Left cardiac atrium (tissue), 4 donors: ENCODE measurements around the gene ZFHX2. TPM values are rescaled to one million over a fixed set of nuclear protein-coding genes. Genes with fewer than 3 reads are reported as not detected.

Experiments used
- ATAC-seq, 2 donors: fragments of 200-7000 bp; cut with Tn5 transposase; one replicate each; pipeline ENCODE4 v1.9.1; 2020; ENCODE audit warnings: mild to moderate bottlenecking in 2 of 2, moderate library complexity in 2 of 2
- DNase-seq: peaks from one replicate; pipeline ENCODE4 v3.0.0-alpha.2; 2020
- intact Hi-C, 2 donors: fragments of 100-400 bp; cut with DNase I; formaldehyde crosslinking; loops; one replicate each; pipeline versions ENCODE4 v1.14.1 to v1.15.1; 2022 to 2023
- total RNA-seq, 2 donors: library from RNA; stranded (reverse); fragmentation: NEBNext Ultra II Directional; extraction: Animal tissue kit (Norgen Biotek cat#: 25700); gene quantifications; one replicate each; pipeline ENCODE4 v1.2.1, GENCODE V29; 2021
- donor health status: DM: no; HTN: yes; CAD: no.
- donor health status: DM: no; HTN: yes; CAD: no; lungs with severe emphysema.
- donor health status: DM: yes; HTN: yes; CAD: no.
- donor health status: Dilated cardiomyopathy.

Gene ZFHX2
- total RNA-seq, 2 donors from 2014 or later: 0.89 to 1.3 TPM

GRCh38 chr14:23494223-23494622 is 57.3 kb downstream of the ZFHX2 start:
- intact Hi-C loops: loop anchor here in 1 of 2 donors (5.0 kb wide), 1 partner anchor 33 kb away; no protein-coding TSS in a partner anchor
- DNase-seq (no peak), ATAC-seq (peak in 1 of 2 donors; percentile 70)

- DNase-seq (no peak), ATAC-seq (no peak)
- intact Hi-C loops: loop anchor here in 1 of 2 donors (5.0 kb wide), 1 partner anchor 35 kb away; no protein-coding TSS in a partner anchor
Measured at GRCh38 chr14:23492618-23493272, 58.8 kb downstream of the ZFHX2 start.

- no peak for ATAC-seq
- DNase-seq: no peak
- intact Hi-C loops: no loop called here
Measured at GRCh38 chr14:23487216-23487615, 64.3 kb downstream of the ZFHX2 start.

DNA sequence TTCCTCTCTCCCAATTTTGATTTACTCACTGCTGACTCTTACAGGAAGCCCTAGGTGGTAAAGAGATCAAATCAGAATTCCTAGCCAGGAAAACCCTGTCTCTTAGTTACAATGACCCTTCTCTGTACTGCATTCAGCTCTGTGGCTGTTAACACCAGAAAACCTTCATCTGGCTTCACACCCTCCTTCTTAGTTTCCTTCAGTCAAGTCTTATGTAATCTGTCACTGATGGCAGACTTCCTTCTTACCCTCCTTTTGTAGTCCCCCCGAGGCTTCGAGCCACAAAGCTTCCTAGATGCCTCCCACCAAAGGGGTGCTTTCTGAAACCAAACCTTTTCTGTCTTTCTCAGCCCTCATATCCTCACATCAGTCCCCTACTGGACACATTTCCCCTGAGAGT is 65.5 kb downstream of the ZFHX2 start:
- intact Hi-C loops: no loop called here
- no peak for DNase-seq
- no peak for ATAC-seq

DNA sequence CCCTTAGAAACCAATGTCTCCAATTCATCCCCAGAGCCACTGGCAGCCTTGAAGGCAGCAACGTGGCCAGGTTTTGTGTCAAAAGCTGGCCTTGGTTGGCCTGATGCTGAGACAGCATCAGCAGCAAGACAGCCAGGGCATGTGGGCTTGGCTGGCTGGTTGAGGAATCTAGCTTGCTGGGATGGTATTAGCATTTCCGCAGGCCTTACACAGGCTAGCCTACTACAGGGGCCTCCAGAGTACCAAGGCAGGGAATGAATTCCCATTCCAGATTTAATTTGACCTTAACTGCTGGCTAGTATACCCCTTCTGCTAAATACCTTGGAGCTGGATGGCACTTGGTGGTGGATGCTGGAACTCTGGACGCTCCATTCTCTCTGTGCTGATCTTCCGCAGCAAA is 66.2 kb downstream of the ZFHX2 start:
- ATAC-seq (no peak), DNase-seq (no peak)
- intact Hi-C loops: no loop called here

DNA sequence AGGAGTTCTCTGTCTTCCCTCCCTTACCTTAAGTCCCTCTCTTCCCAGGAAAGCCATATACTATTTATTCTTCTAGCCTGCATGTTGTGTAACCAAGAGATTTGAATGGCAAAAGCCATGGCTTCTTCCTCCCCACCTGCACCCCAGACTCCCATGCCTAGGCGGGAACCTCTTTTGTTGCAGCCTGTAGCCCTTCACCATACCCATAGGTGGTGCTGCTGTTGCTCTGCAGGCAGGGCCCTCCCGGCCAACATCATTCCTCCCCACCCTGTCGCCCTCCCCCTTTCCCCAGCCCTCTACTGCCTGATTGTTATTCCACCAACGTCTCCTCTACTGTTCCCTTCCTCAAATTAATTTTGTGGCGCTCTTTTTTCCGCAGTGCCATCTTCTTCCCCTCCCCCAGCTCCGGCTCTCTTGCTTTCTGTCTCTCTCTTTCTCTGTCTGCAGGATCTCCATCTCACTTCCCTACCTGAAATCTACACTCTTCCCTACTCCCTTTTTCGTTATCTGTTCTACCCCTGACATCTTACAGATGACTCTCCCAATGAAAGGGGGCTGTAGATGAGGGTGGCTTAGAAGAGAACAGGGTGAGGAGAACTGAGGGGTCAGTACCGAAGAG is 68.2 kb downstream of the ZFHX2 start:
- peak; percentile 19 to 34 for ATAC-seq
- intact Hi-C loops: no loop called here
- no peak for DNase-seq

GRCh38 chr14:23482823-23483148 is 68.8 kb downstream of the ZFHX2 start:
- intact Hi-C loops: no loop called here

DNA sequence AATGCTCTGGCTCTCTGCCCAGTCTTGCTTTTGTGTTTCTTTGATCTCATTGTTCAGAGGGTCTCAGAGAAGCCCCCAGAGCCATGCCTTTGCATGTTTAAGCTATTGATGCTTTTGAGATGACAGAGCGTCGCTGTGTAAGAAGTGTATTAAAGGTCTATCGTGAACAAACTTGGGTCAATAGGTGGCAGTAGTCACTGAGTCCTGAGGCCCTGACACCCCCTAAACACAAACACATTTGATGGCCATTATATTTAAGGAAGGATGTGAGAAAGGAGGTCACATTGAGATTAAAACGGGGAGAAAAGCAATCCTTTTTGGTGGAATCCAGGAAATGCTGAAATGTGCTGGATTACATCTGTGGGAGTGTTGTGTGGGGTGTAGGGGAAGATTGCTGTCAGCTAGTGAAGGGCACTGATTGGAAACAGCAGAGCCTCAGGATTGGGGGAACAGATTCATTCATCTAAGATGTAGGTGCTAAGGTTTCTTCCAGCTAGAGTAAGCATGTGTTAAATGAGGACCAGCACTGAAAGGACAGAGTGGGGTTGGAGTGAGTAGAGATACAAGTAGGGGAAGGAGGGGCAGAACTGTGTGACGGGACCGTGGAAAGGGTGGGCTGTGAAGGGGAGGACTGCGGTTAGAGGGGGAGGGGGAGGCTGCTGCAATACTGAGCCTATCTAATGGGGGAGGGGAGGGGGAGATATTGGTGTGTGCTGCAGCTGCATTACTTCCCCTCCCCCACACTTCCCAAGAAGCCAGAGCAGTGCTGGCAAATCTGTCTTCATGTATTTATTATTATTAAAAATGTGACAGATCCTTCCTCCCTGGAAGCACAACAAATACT is 69.4 kb downstream of the ZFHX2 start:
- no peak for DNase-seq
- intact Hi-C loops: no loop called here
- ATAC-seq: no peak

More at GRCh38 chr14:23482823-23483148, 68.8 kb downstream of the ZFHX2 start:
- no peak for ATAC-seq
- no peak for DNase-seq

DNA sequence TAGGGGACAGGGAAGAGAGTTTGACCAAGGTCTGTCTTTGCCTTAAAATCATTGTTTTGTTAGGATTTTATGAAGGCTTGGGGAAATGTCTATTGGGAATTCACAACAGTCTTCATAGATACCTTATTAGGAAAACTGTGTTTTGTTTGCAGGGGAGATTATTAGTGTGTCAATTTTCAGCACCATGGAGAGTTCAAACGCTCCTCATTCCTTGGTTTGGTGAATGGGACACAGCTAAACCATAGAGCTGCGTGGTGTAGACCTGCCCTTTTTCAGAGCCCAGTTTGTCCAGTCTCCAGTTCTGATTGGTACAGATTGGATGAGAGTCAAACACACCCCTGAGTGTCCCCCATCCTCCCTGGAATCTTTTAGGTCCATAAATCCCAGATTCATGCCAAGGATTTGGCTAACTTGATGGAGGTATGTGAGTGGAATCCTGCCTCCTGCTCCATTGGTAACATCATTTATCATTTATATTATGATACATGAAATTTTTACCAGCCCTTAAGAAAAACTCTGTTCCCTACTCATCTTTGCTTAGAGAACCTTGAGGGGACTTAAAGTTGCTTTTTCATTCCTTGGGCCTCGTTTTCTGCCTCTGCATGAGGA is 70.1 kb downstream of the ZFHX2 start:
- ATAC-seq (no peak), DNase-seq (no peak)
- intact Hi-C loops: no loop called here

DNA sequence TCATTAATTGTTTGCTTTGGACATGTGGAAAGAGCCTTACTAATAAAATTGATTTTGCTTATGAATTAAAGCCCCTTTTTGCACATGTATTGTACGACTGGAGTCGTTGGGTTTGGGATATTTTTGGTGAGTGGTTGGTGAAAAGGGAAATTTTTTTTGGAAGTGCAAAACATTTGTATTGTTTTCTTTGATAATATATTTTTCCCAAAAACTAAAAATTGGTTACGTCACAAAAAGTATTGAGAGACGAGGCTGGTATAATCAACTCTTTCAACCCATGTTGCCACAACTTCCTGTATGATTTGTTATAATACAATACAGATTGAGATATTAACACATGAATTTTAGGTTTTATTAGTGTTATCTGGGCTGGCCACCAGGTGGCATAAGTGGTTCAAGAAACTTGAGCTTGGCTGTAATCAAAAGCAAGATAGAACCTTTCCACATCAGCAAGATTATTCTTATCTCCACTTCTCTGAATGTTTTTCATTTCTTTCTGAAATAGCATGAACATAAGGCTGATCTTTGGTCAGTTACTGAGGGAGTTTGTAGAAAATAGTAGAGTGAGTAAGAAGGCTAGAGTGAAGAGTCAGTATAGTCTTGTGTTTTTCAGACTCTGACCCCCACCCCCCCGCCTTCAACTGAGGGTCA is 73.3 kb downstream of the ZFHX2 start:
- ATAC-seq (peak; percentile 47 to 68), DNase-seq (peak; percentile 57)

DNA sequence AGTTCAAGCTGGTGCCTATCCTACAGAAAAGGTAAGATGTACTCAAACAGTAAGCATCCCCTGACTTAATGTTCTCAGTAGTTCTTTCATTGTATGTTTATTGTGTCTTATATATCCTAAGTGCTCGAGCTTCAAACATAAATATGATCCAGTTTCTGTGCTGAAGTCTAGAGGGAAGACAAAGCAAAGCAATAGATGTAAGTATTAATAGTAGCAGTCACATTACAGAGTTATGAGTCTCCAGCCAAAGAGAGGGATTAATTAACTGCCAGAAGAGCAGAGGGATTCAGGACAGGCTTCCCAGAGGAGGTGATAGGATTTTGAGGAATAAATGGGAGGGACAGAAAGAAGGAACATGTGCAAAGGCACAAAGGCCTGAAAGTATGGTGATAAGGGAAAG is 80.6 kb downstream of the ZFHX2 start:
- ATAC-seq (no peak), DNase-seq (no peak)
- intact Hi-C loops: no loop called here

More for the DNA sequence above, 73.3 kb downstream of the ZFHX2 start:
- intact Hi-C loops: loop anchor here (2.0 to 5.0 kb wide), 2 partner anchors 81 to 84 kb away; no protein-coding TSS in a partner anchor

Other genes with a start within 250 kb of the ZFHX2 start
- gene PPP1R3E, start 248.9 kb downstream of the ZFHX2 start, total RNA-seq: 1 to 10 TPM; 8.0 to 8.3 TPM
- 10 to 100 TPM; 46.7 to 47.7 TPM for gene BCL2L2, start 244.9 kb downstream of the ZFHX2 start, total RNA-seq
- 10 to 100 TPM; 74.4 to 94.1 TPM for gene PABPN1, start 230.3 kb downstream of the ZFHX2 start, total RNA-seq
- 10 to 100 TPM; 31.4 to 34.6 TPM for gene SLC22A17, start 198.9 kb downstream of the ZFHX2 start, total RNA-seq
- gene EFS, start 186.6 kb downstream of the ZFHX2 start, total RNA-seq: 10 to 100 TPM in 1 of 2 donors, 1 to 10 TPM in 1; 5.8 to 10.3 TPM
- gene IL25, start 179.0 kb downstream of the ZFHX2 start, total RNA-seq: not detected
- gene CMTM5, start 174.7 kb downstream of the ZFHX2 start, total RNA-seq: 1 to 10 TPM in 1 of 2 donors, under 1 TPM in 1; 0.44 to 1.4 TPM
- over 10,000 TPM; 10,415 to 11,820 TPM for gene MYH6, start 143.5 kb downstream of the ZFHX2 start, total RNA-seq
- 100 to 1,000 TPM; 175 to 201 TPM for gene MYH7, start 116.1 kb downstream of the ZFHX2 start, total RNA-seq
- 10 to 100 TPM; 20.1 to 23.6 TPM for gene NGDN, start 82.1 kb downstream of the ZFHX2 start, total RNA-seq
- 10 to 100 TPM; 17.3 to 18.9 TPM for gene THTPA, start 4.5 kb upstream of the ZFHX2 start, total RNA-seq
- gene AP1G2, start 16.0 kb upstream of the ZFHX2 start, total RNA-seq: 10 to 100 TPM; 16.5 to 32.3 TPM
- gene JPH4, start 27.0 kb upstream of the ZFHX2 start, total RNA-seq: under 1 TPM; 0.24 to 0.68 TPM
- gene DHRS2, start 84.6 kb upstream of the ZFHX2 start, total RNA-seq: not detected